Measurements from ENCODE around the gene FAM170B.

Gene FAM170B

DNA sequence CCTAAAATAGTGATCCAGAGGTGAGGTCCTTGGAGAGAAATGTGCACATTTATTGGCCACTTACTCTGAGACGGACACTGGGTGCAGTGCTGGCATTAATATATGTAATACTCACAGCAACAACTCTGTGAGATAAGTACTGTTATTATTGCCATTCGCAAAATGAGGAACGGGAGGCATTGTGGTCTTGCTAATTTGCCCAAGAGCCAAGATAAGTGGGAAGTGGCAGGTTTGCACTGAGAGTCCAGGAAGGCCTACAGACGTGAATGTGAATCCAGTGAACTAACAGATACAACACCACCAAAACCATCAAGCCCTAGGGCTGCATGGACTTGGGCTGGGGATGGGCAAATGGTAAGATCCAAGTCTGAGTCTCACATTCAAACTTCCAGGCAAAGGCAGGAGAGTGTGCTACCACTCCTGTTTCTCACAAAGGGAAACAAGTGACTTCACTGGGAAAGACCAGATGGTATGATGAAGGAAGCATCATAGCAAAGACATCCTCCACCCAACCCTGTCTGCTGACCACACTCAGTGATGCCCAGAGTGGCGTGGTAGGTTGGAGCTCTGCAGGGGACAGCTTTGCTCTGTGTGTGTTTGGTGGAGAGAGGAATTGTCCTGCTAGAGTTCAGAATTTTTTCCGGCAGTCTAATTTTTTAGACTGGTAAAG lies 35.1 kb upstream of the FAM170B start:
- DNase-seq = no peak

GRCh38 chr10:49168171-49168540 lies 34.3 kb upstream of the FAM170B start:
- no peak for DNase-seq

- no peak for DNase-seq
Measured at GRCh38 chr10:49167425-49168170, 33.8 kb upstream of the FAM170B start.

DNA sequence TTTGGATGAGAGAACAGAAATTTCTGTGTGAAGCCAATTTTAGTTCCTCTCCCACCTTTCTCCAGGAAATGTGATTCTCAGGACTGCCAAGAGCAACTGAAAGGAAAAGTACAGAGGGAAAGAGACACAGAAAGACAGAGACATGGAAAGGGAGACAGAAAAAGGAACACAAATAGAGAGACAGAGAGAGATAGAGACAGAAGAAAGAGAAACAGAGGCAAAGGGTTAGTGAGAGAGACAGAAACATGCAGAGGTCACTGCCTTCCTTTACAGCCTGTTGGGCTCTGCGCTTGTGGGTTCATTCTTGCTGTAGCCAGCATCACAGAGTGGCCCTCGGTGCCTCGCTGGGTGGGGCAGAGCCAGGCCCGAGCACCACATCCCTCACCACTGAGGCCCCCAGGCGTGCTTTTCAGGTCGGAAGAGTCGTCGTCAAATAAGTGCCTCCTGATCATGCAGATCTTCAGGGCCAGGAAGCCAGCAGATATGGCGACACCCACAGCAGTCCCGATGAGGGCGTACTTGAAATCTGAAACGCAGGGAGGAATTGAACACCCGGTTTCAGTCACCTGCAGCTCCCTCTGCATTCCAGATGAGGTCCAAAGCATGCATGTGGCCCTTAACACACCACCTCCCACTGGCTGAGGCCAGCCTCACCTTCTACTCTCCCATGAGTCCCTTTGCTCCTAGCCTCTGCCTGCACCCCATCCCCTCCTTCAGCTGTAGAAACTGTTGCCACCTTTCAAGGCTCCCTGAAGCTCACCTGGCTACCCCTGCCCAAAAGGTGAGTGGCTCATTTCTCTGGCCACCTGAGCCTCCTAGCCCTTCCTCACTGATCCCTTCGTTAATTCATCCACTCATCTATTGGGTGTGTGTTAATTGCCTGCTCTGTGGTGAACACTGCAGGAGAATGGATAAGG lies 32.9 kb upstream of the FAM170B start:
- no peak for DNase-seq

DNA sequence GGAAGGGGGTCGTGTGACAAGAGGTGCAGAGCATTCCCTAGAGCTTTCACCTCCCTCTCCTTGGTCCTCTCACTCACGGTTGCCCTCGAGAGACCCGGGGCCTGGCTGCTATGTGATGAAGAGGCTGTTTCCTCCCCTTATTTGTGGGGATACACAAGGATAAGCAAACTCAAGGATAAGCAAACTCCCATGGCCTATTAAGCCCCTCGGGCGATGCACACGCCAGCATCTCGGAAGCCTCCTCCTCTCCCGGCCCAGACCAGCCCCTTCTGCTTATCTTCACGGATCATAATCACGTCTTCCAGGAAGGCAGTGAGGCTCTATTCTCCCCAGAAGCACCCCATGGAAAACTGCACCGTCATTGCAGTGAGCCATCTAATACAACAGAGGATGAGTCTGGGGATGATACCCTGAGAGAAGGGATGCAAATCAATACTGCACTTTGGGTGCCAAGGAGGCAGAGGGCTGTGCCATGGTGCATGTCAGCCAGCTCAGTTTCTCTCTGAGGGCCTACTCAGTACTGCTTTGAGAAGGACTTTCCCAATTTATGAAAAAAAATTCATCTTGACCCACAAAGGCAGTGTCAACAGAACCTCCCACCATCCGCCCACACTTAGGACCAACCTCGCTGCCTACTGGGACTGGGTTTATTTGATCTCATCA lies 32.1 kb upstream of the FAM170B start:
- no peak for DNase-seq

DNA sequence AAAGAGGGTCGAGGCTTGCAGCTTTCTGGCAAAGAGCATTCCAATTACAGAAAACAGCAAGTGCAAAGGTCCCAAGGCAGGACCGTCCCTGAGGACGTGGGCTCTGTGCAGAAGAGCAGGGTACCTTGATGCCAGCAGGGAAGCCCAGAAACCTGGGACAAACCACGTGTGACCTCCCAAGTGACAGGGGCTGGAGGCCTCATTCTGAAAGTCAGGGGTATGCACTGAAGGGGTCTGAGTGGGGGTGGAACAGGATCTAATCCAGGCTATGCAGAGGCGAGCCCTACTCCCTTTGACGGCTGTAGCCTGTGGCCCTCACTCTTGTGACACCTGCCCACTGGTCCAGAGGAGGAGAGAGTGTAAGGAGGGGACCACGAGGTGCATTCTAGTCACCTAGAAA lies 31.4 kb upstream of the FAM170B start:
- DNase-seq = no peak

- DNase-seq = peak; percentile 13
Measured at GRCh38 chr10:49164559-49165188, 30.9 kb upstream of the FAM170B start.

DNA sequence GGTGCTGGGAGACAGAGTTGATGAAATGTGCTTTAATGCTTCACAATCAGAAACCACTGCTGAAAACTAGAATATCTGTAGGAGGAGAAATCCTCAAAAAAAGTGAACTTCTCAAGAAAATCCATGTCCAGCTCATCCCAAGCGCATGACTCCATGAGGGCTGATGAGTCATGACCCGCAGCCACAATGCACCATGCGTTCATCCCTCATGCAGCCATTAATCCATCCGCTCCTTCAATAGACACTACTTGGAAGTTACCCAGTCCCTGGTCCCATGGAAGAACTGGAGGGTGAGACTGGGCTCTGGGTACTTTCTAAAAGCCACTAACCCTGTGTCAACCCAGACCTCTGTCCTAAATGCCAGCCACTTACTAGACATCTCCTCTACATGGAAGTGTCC lies 29.9 kb upstream of the FAM170B start:
- no peak for DNase-seq

GRCh38 chr10:49162761-49163310 lies 29.0 kb upstream of the FAM170B start:
- DNase-seq = no peak

DNA sequence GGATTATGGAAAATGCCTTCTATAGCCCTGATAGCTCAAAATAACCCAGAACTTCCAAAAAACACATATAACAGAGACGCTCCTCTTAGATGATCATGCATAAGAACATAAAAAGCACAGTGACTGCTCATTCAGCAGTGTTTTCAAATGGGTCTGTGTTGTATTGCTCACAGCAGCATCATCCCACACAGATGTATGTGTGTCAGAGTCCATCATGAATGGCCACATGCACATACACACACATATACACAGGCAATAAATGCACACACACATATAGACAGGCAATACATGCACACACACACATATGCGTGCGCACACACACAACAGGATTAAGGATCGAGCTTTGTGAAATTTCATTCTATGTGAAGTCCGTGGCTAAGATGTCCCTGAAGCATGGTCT lies 28.2 kb upstream of the FAM170B start:
- DNase-seq = no peak

GRCh38 chr10:49161411-49161997 lies 27.7 kb upstream of the FAM170B start:
- no peak for DNase-seq

DNA sequence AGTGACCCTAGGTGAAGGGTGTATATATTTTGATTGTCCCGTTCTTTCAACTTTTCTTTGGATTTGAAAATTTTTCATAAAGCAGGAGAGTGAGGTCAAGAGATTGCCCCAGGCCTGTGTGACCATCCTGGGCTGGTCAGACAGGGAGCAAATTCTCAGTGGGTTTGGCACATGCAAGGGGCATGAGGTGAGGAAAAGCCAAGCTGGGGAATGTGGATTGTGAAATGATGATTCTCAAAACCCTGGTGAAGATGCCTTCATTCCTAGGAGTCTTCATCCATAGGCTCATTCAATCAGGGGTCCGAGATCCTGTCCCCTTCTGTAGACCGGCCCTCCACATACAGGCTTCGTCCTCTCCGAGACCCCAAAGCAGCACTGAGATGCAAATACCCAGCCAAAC lies 27.0 kb upstream of the FAM170B start:
- DNase-seq = no peak

GRCh38 chr10:49160110-49160509 lies 26.3 kb upstream of the FAM170B start:
- no peak for DNase-seq

GRCh38 chr10:49158915-49159314 lies 25.1 kb upstream of the FAM170B start:
- DNase-seq = no peak

GRCh38 chr10:49158404-49158803 lies 24.6 kb upstream of the FAM170B start:
- no peak for DNase-seq

- DNase-seq = no peak
Measured at GRCh38 chr10:49157229-49157628, 23.4 kb upstream of the FAM170B start.

- no peak for DNase-seq
Measured at GRCh38 chr10:49154641-49155040, 20.8 kb upstream of the FAM170B start.

DNA sequence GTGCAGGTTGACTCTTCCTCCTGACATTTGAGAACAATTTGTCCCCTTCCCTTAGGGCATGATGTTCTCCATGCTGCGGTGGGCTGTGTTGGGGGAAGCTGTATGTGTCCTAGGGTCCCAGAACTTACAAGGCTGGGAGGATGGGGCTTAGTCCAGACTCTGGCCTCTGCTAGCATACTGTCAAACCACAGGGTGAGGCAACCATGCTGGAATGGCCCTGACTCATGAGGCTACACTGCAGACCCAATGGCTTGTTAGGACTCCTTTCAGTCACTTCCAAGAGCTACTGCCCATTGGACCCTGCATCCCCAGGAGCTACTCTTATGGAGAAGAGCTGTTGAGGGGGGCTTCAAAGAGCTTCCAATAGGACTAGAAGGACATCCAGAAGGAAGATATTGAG lies 20.1 kb upstream of the FAM170B start:
- DNase-seq = no peak

DNA sequence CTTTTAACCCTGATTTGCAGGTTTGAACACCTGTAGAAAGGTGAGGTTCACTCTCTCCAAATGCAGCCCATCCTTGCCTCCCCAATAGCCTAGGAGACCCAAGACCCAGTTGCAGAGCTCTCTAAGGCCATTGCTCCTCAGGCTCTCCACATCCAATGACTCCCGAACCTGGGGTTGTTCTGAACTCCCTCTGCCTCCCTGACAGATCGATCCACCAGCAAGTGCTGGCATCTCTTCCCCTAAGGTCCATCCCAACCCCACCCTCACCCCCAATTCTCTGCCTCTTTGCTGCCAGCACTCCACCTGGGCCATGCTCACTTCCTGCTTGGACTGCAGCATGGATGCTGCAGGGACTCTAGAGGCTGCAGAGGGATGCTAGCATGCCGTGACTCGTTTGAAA lies 19.3 kb upstream of the FAM170B start:
- no peak for DNase-seq

DNA sequence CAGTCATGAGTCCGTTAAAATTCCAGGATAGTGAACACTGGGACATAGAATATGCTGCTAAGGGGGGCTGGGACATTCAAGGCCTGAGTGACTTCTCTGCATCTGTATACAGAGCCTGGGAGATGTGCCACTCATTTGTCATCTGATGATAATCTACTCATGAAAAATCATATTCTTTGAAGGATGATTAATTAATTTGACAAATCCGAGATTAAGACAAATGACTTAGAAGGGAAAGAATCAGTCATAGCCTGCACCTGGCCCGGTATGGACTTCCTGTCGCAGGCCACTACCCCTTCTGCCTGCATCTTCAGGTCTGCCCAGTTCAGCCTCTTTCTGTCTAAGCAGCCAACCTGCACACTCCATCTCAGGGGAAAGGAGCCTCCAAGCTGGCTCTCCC lies 18.8 kb upstream of the FAM170B start:
- DNase-seq = no peak

DNA sequence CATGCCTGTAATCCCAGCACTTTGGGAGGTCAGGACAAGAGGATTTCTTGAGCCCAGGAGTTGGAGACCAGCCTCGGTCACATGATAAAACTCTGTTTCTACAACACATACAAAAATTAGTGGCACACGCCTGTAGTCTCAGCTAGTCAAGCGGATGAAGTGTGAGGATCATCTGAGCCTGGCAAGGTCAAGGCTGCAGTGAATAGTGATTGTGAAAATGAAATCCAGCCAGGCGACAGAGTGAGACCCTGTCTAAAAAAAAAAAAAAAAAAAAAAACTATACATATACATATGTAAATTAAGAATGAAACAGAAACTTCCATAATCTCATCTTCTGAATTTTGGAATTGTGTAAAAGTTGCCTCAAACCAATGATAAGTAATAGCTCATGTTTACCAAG lies 18.2 kb upstream of the FAM170B start:
- no peak for DNase-seq

DNA sequence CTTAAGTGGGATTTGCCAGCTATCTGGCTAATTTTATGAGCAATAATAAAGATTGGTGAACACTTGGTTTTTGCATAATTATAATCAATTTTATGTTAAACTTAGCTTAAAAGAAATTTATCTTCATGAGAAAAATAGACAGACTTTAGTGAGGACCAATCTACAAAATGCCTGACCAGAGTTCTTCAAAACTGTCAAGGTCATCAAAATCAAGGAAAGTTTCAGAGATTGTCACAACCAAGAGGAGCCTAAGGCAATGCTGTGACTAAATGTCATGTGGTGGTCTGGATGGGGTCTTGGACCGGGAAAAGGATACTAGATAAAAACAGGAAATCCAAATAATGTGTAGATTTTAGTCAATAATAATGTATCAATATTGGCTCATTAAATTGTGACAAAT lies 17.7 kb upstream of the FAM170B start:
- DNase-seq = no peak

All from SIG-M5 (cell line).